ENCODE results near the gene SPAG17. TPM values are rescaled to one million over a fixed set of nuclear protein-coding genes. Genes with fewer than 3 reads are reported as not detected.

SPAG17 gene
- total RNA-seq, 1 experiment from 2014 or later, result not detected

- Histone ChIP-seq H3K27ac (ENCODE audit: low read depth, low read length, poor library complexity, severe bottlenecking) (no peak overlapping the region), H3K4me1 (ENCODE audit: insufficient read depth, low read length, poor library complexity, severe bottlenecking) (no peaks in the 10 kb centered on the region), H3K27me3 (replicated peaks; ENCODE audit: insufficient read depth, low read depth, low read length, poor library complexity) (no peaks in the 10 kb centered on the region), H3K4me3 (ENCODE audit: low read depth, low read length, poor library complexity, severe bottlenecking) (no peak overlapping the region), H3K9me3 (ENCODE audit: low read depth, low read length, poor library complexity, severe bottlenecking) (no peaks in the 10 kb centered on the region), H3K36me3 (ENCODE audit: insufficient read depth, low read length, poor library complexity, severe bottlenecking) (no peaks in the 10 kb centered on the region)
- CTCF ChIA-PET, result no interaction called here
- intact Hi-C loops (cut with micrococcal nuclease; ENCODE audit: unreplicated experiment), result no loop called here
- POLR2A ChIA-PET (ENCODE audit: low non-redundant PET), result no interaction called here
- BruUV-seq (replicated peaks), result no TSS peak
- DNase-seq (ENCODE audit: low spot score), result no peak
- no peak for TF ChIP-seq EZH2 (IDR thresholded peaks at IDR 0.05; ENCODE audit: borderline replicate concordance, low read depth, low read length, poor library complexity, severe bottlenecking)
- TF ChIP-seq, protein P1, sequence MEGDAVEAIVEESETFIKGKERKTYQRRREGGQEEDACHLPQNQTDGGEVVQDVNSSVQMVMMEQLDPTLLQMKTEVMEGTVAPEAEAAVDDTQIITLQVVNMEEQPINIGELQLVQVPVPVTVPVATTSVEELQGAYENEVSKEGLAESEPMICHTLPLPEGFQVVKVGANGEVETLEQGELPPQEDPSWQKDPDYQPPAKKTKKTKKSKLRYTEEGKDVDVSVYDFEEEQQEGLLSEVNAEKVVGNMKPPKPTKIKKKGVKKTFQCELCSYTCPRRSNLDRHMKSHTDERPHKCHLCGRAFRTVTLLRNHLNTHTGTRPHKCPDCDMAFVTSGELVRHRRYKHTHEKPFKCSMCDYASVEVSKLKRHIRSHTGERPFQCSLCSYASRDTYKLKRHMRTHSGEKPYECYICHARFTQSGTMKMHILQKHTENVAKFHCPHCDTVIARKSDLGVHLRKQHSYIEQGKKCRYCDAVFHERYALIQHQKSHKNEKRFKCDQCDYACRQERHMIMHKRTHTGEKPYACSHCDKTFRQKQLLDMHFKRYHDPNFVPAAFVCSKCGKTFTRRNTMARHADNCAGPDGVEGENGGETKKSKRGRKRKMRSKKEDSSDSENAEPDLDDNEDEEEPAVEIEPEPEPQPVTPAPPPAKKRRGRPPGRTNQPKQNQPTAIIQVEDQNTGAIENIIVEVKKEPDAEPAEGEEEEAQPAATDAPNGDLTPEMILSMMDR (conservative IDR thresholded peaks at IDR 0.05; ENCODE audit: low read depth, low read length), result no peak
Observed at GRCh38 chr1:118132000-118132399, 53.0 kb downstream of the SPAG17 start.

- ChIA-PET CTCF (no interaction called here), POLR2A (ENCODE audit: low non-redundant PET) (no interaction called here)
- no peak for DNase-seq (ENCODE audit: low spot score)
- no peaks in the 10 kb centered on the region for H3K36me3 ChIP-seq (ENCODE audit: insufficient read depth, low read length, poor library complexity, severe bottlenecking)
- H3K27me3 ChIP-seq (replicated peaks; ENCODE audit: insufficient read depth, low read depth, low read length, poor library complexity), result no peaks in the 10 kb centered on the region
- intact Hi-C loops (cut with micrococcal nuclease; ENCODE audit: unreplicated experiment), result no loop called here
- H3K4me3 ChIP-seq (ENCODE audit: low read depth, low read length, poor library complexity, severe bottlenecking), result no peak overlapping the region
- no peaks in the 10 kb centered on the region for H3K9me3 ChIP-seq (ENCODE audit: low read depth, low read length, poor library complexity, severe bottlenecking)
- no peak for TF ChIP-seq EZH2 (IDR thresholded peaks at IDR 0.05; ENCODE audit: borderline replicate concordance, low read depth, low read length, poor library complexity, severe bottlenecking)
- TF ChIP-seq, protein P1 (conservative IDR thresholded peaks at IDR 0.05; ENCODE audit: low read depth, low read length), result no peak
- no peak overlapping the region for H3K27ac ChIP-seq (ENCODE audit: low read depth, low read length, poor library complexity, severe bottlenecking)
- no TSS peak for BruUV-seq (replicated peaks)
- no peaks in the 10 kb centered on the region for H3K4me1 ChIP-seq (ENCODE audit: insufficient read depth, low read length, poor library complexity, severe bottlenecking)
Observed at GRCh38 chr1:118128761-118129160, 56.3 kb downstream of the SPAG17 start.

- H3K27ac ChIP-seq (ENCODE audit: low read depth, low read length, poor library complexity, severe bottlenecking), result no peak overlapping the region
- no peaks in the 10 kb centered on the region for H3K36me3 ChIP-seq (ENCODE audit: insufficient read depth, low read length, poor library complexity, severe bottlenecking)
- H3K27me3 ChIP-seq (replicated peaks; ENCODE audit: insufficient read depth, low read depth, low read length, poor library complexity), result no peaks in the 10 kb centered on the region
- no peak overlapping the region for H3K4me3 ChIP-seq (ENCODE audit: low read depth, low read length, poor library complexity, severe bottlenecking)
- intact Hi-C loops (cut with micrococcal nuclease; ENCODE audit: unreplicated experiment), result no loop called here
- CTCF ChIA-PET, result no interaction called here
- POLR2A ChIA-PET (ENCODE audit: low non-redundant PET), result no interaction called here
- no peak for DNase-seq (ENCODE audit: low spot score)
- no TSS peak for BruUV-seq (replicated peaks)
- H3K9me3 ChIP-seq (ENCODE audit: low read depth, low read length, poor library complexity, severe bottlenecking), result no peaks in the 10 kb centered on the region
- TF ChIP-seq, protein P1 (conservative IDR thresholded peaks at IDR 0.05; ENCODE audit: low read depth, low read length), result no peak
- TF ChIP-seq EZH2 (IDR thresholded peaks at IDR 0.05; ENCODE audit: borderline replicate concordance, low read depth, low read length, poor library complexity, severe bottlenecking), result no peak
- no peaks in the 10 kb centered on the region for H3K4me1 ChIP-seq (ENCODE audit: insufficient read depth, low read length, poor library complexity, severe bottlenecking)
Observed at GRCh38 chr1:118124064-118124463, 61.0 kb downstream of the SPAG17 start.
